H9 (cell line): ENCODE results near the gene FREM2. TPM values are rescaled to one million over a fixed set of nuclear protein-coding genes. Genes with fewer than 3 reads are reported as not detected.

ENCODE experiments used
- DNase-seq: peaks from one replicate; pipeline ENCODE4 v3.0.0-alpha.2; 2017
- H2AFZ ChIP-seq: one replicate; pipeline ENCODE4 v1.6.1; 2013; ENCODE audit warnings: mild to moderate bottlenecking, low read length, control low read depth, moderate library complexity
- H2AK5ac ChIP-seq: 2 replicates; pipeline ENCODE4 v1.6.1; 2013; ENCODE audit warnings: low read length, control low read depth, mixed read lengths; ENCODE audit not compliant: insufficient read length
- H2BK120ac ChIP-seq: one replicate; pipeline ENCODE4 v1.6.1; 2013; ENCODE audit warnings: low read depth, mild to moderate bottlenecking, low read length, control low read depth, inconsistent platforms; ENCODE audit not compliant: poor library complexity, severe bottlenecking
- H2BK12ac ChIP-seq: 2 replicates; pipeline ENCODE4 v1.6.1; 2013; ENCODE audit warnings: low read length, control low read depth, mixed read lengths, low read depth; ENCODE audit not compliant: insufficient read length
- H2BK15ac ChIP-seq: 2 replicates; pipeline ENCODE4 v1.6.1; 2013; ENCODE audit warnings: low read depth, low read length, control low read depth
- H2BK20ac ChIP-seq: one replicate; pipeline ENCODE4 v1.6.1; 2013; ENCODE audit warnings: low read depth, mild to moderate bottlenecking, low read length, control low read depth, inconsistent platforms; ENCODE audit not compliant: poor library complexity, severe bottlenecking
- H2BK5ac ChIP-seq: 2 replicates; pipeline ENCODE4 v1.6.1; 2013; ENCODE audit warnings: low read length, control low read depth, mixed read lengths; ENCODE audit not compliant: insufficient read length
- H3K14ac ChIP-seq: 2 replicates; pipeline ENCODE4 v1.6.1; 2013; ENCODE audit warnings: low read length, control low read depth; ENCODE audit not compliant: insufficient read depth
- H3K18ac ChIP-seq: 2 replicates; pipeline ENCODE4 v1.6.1; 2013; ENCODE audit warnings: low read depth, mild to moderate bottlenecking, mixed read lengths, low read length, control low read depth; ENCODE audit not compliant: insufficient read length
- H3K23ac ChIP-seq: 2 replicates; pipeline ENCODE4 v1.6.1; 2013; ENCODE audit warnings: low read length, control low read depth, mixed read lengths, low read depth; ENCODE audit not compliant: insufficient read length
- H3K23me2 ChIP-seq: 2 replicates; pipeline ENCODE4 v1.6.1; 2013; ENCODE audit warnings: low read depth, mild to moderate bottlenecking, mixed read lengths, low read length, control low read depth; ENCODE audit not compliant: insufficient read length, poor library complexity, severe bottlenecking
- H3K27ac ChIP-seq: 2 replicates; pipeline ENCODE4 v1.5.1; 2013; ENCODE audit warnings: low read length, control low read depth, mixed read lengths, low read depth; ENCODE audit not compliant: insufficient read length
- H3K27me3 ChIP-seq: 2 replicates; pipeline ENCODE4 v1.6.1; 2013; ENCODE audit warnings: low read length, control low read depth, inconsistent platforms; ENCODE audit not compliant: insufficient read depth
- H3K4ac ChIP-seq: 2 replicates; pipeline ENCODE4 v1.6.1; 2013; ENCODE audit warnings: low read depth, mild to moderate bottlenecking, control low read depth, inconsistent platforms, low read length, moderate library complexity
- H3K4me1 ChIP-seq: 2 replicates; pipeline ENCODE4 v1.6.1; 2013; ENCODE audit warnings: low read length, control low read depth, inconsistent platforms; ENCODE audit not compliant: insufficient read depth
- H3K4me2 ChIP-seq: 2 replicates; pipeline ENCODE4 v1.6.1; 2013; ENCODE audit warnings: low read length, control low read depth, mixed read lengths; ENCODE audit not compliant: insufficient read length, insufficient read depth
- H3K56ac ChIP-seq: 2 replicates; pipeline ENCODE4 v1.6.1; 2013; ENCODE audit warnings: low read depth, mild to moderate bottlenecking, mixed read lengths, low read length, control low read depth; ENCODE audit not compliant: insufficient read length
- H3K79me1 ChIP-seq: 2 replicates; pipeline ENCODE4 v1.6.1; 2013; ENCODE audit warnings: low read depth, mild to moderate bottlenecking, moderate library complexity, low read length, control low read depth, inconsistent platforms; ENCODE audit not compliant: insufficient read depth, poor library complexity, severe bottlenecking
- H3K79me2 ChIP-seq: 2 replicates; pipeline ENCODE4 v1.6.1; 2013; ENCODE audit warnings: low read length, control low read depth, inconsistent platforms; ENCODE audit not compliant: insufficient read depth
- H3K9ac ChIP-seq: 2 replicates; pipeline ENCODE4 v1.6.1; 2013; ENCODE audit warnings: low read length, control low read depth, mixed read lengths; ENCODE audit not compliant: insufficient read length; ENCODE audit errors: extremely low read depth
- H3K9me3 ChIP-seq: one replicate; pipeline ENCODE4 v1.6.1; 2013; ENCODE audit warnings: low read depth, low read length, inconsistent platforms; ENCODE audit not compliant: control insufficient read depth
- H3T11ph ChIP-seq: one replicate; pipeline ENCODE4 v1.6.1; 2013; ENCODE audit warnings: mild to moderate bottlenecking, low read length, control low read depth, inconsistent platforms
- H4K20me1 ChIP-seq: one replicate; pipeline ENCODE4 v1.6.1; 2013; ENCODE audit not compliant: control insufficient read depth, insufficient read length, insufficient read depth
- H4K5ac ChIP-seq: 2 replicates; pipeline ENCODE4 v1.6.1; 2013; ENCODE audit warnings: low read depth, mild to moderate bottlenecking, mixed read lengths, low read length, control low read depth; ENCODE audit not compliant: insufficient read length
- H4K8ac ChIP-seq: replicated peaks from 2 replicates; pipeline ENCODE4 v1.6.1; 2013; ENCODE audit warnings: low read length, control low read depth, mixed read lengths, low read depth; ENCODE audit not compliant: insufficient read length
- H4K91ac ChIP-seq: 2 replicates; pipeline ENCODE4 v1.6.1; 2013; ENCODE audit warnings: low read depth, mild to moderate bottlenecking, moderate library complexity, mixed read lengths, low read length, control low read depth; ENCODE audit not compliant: insufficient read length
- H3K27ac Mint-ChIP-seq, 3 experiments: 2 replicates in 2 of 3; 3 replicates in 1 of 3; pipeline ENCODE4 v1.8.0; 2020 to 2021; ENCODE audit warnings: mixed read lengths in 3 of 3, mild to moderate bottlenecking in 1 of 3, moderate library complexity in 1 of 3
- H3K27me3 Mint-ChIP-seq: 2 replicates; pipeline ENCODE4 v1.8.0; 2021; ENCODE audit warnings: low read depth, mild to moderate bottlenecking, moderate library complexity, mixed read lengths
- H3K36me3 Mint-ChIP-seq, 3 experiments: 2 replicates in 2 of 3; 3 replicates in 1 of 3; pipeline ENCODE4 v1.8.0; 2020 to 2021; ENCODE audit warnings: low read depth in 3 of 3, mixed read lengths in 3 of 3; ENCODE audit not compliant: insufficient read depth in 1 of 3
- H3K4me1 Mint-ChIP-seq, 2 experiments: 2 replicates each; pipeline ENCODE4 v1.8.0; 2020; ENCODE audit warnings: mixed read lengths in 2 of 2
- H3K4me3 Mint-ChIP-seq, 2 experiments: 2 replicates in 1 of 2; 3 replicates in 1 of 2; pipeline ENCODE4 v1.8.0; 2020 to 2021; ENCODE audit warnings: mild to moderate bottlenecking in 2 of 2, mixed read lengths in 2 of 2, moderate library complexity in 1 of 2
- H3K9me3 Mint-ChIP-seq, 2 experiments: 2 replicates in 1 of 2; 3 replicates in 1 of 2; pipeline ENCODE4 v1.8.0; 2020; ENCODE audit warnings: mild to moderate bottlenecking in 2 of 2, mixed read lengths in 2 of 2, moderate library complexity in 1 of 2
- CTCF ChIP-seq: fragments of 200-600 bp; sonication (generic); conservative IDR thresholded peaks from 3 replicates; pipeline ENCODE4 v1.8.0; 2021; ENCODE audit warnings: antibody characterized with exemption, mild to moderate bottlenecking
- WGBS: extraction: QIAGEN DNeasy Blood & Tissue Kit; methylation state at CpG from one replicate; pipeline ENCODE4 v1.1.7; 2013; ENCODE audit warnings: missing lambda C conversion rate, low lambda C conversion rate, mixed read lengths; ENCODE audit not compliant: insufficient read length; ENCODE audit errors: extremely low coverage; 5-methylcytosine and 5-hydroxymethylcytosine counted together
- total RNA-seq: library from RNA; stranded (reverse); gene quantifications from 2 replicates; pipeline ENCODE4 v1.2.1, GENCODE V29; 2021

The FREM2 gene
- total RNA-seq, 1 experiment from 2014 or later = 16.0 TPM

DNA sequence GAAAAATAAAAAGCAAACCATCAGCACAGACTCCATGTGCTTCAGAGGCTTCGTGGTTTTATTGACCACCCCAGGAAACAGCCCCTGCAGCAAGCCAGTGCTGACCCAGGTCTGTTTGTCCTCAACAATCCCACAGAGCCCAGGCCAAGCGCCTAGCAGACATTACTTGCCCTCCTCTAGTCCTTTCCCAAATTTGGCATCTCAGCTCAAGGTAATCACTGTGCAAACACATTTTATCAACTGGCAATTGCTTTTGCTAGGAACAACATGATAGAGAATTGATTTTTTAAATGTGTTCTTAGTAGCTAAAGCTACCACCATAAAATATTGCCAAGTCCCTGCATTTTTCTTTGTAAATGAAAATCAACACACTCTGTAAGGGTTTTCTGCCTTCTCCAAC lies 182.0 kb downstream of the FREM2 start:
- H2BK120ac ChIP-seq = no peak overlapping the region
- H3K4me1 ChIP-seq = no peaks in the 10 kb centered on the region
- no peak overlapping the region for H3K9ac ChIP-seq
- Mint-ChIP-seq H3K9me3 (no peaks in the 10 kb centered on the region), H3K4me3 (no peak overlapping the region), H3K27me3 (no peaks in the 10 kb centered on the region), H3K36me3 (peaks cover 0 to 2% (median 0%) of the 10 kb centered on the region in 3 experiments; a peak in 1 of 7 replicates), H3K27ac (no peak overlapping the region), H3K4me1 (peaks cover 0 to 2% of the 10 kb centered on the region in 2 experiments; a peak in 1 of 4 replicates)
- no peak for TF ChIP-seq CTCF
- H4K91ac ChIP-seq = no peak overlapping the region
- no peak overlapping the region for H2BK5ac ChIP-seq
- H3K27me3 ChIP-seq = no peaks in the 10 kb centered on the region
- no peaks in the 10 kb centered on the region for H4K20me1 ChIP-seq
- H3K23me2 ChIP-seq = no peaks in the 10 kb centered on the region
- H2BK20ac ChIP-seq = no peak overlapping the region
- H2BK12ac ChIP-seq = no peak overlapping the region
- no peak overlapping the region for H4K8ac ChIP-seq
- no peak overlapping the region for H2AK5ac ChIP-seq
- no peak overlapping the region for H3K56ac ChIP-seq
- H3K23ac ChIP-seq = no peak overlapping the region
- no peak overlapping the region for H2BK15ac ChIP-seq
- no peak overlapping the region for H3K4me2 ChIP-seq
- no peaks in the 10 kb centered on the region for H3K79me1 ChIP-seq
- H3K18ac ChIP-seq = no peak overlapping the region
- H3K4ac ChIP-seq = no peak overlapping the region
- H3T11ph ChIP-seq = no peak overlapping the region
- no peak overlapping the region for H3K14ac ChIP-seq
- no peaks in the 10 kb centered on the region for H3K9me3 ChIP-seq
- no peak overlapping the region for H2AFZ ChIP-seq
- H3K27ac ChIP-seq = no peak overlapping the region
- DNase-seq = no peak
- no peaks in the 10 kb centered on the region for H3K79me2 ChIP-seq
- H4K5ac ChIP-seq = no peak overlapping the region
- WGBS = no CpG with 5 or more reads among the region's 2 CpGs
